SKM-1 treated with dmso at 0.1 percent for 144 hours (cell line): ENCODE data around the gene PCBD1.
"Not testable (repeated sequence)": the region's sequence is repeated elsewhere in the genome, so short reads cannot be mapped to it uniquely, and the experiment has no call there.

ENCODE experiments used
- DNase-seq: peaks from one replicate; lab custom pipeline; 2025; ENCODE audit not compliant: unreplicated experiment; lab: John Stamatoyannopoulos, UW

Gene PCBD1

GRCh38 chr10:70887804-70888800, at the start of gene PCBD1:
Gene PCBD1 (minus strand): TSS chr10:70888565. CDS start chr10:70888533, 32 bp downstream.
- peak; percentile 17 for DNase-seq

- no peak for DNase-seq
These were observed 49.3 kb upstream of the PCBD1 start for GRCh38 chr10:70937661-70938060.

- DNase-seq = no peak
These were observed 47.7 kb upstream of the PCBD1 start for GRCh38 chr10:70936111-70936510.

- no peak for DNase-seq
These were observed 47.3 kb upstream of the PCBD1 start for GRCh38 chr10:70935631-70936030.

- no peak for DNase-seq
These were observed 46.8 kb upstream of the PCBD1 start for GRCh38 chr10:70935125-70935625.

GRCh38 chr10:70934701-70935100, 46.3 kb upstream of the PCBD1 start:
- DNase-seq = no peak

- DNase-seq = no peak
These were observed 44.2 kb upstream of the PCBD1 start for GRCh38 chr10:70932392-70933196.

GRCh38 chr10:70931168-70931815, 42.9 kb upstream of the PCBD1 start:
- no peak for DNase-seq

GRCh38 chr10:70930263-70931000, 42.1 kb upstream of the PCBD1 start:
- DNase-seq = no peak

- DNase-seq = no peak
These were observed 39.8 kb upstream of the PCBD1 start for GRCh38 chr10:70928140-70928539.

- no peak for DNase-seq
These were observed 39.0 kb upstream of the PCBD1 start for GRCh38 chr10:70927189-70927943.

- DNase-seq = no peak
These were observed 38.0 kb upstream of the PCBD1 start for GRCh38 chr10:70926226-70927000.

- peak; percentile 18 for DNase-seq
These were observed 37.2 kb upstream of the PCBD1 start for GRCh38 chr10:70925377-70926225.

GRCh38 chr10:70923696-70924095, 35.3 kb upstream of the PCBD1 start:
- no peak for DNase-seq

GRCh38 chr10:70921285-70921684, 32.9 kb upstream of the PCBD1 start:
- DNase-seq = no peak

GRCh38 chr10:70920519-70920918, 32.2 kb upstream of the PCBD1 start:
- DNase-seq = no peak

- not testable (repeated sequence) for DNase-seq
These were observed 31.5 kb upstream of the PCBD1 start for GRCh38 chr10:70919906-70920305.
